Endothelial cell of umbilical vein (primary cell): Measurements from ENCODE around the gene DECR2. TPM values are rescaled to one million over a fixed set of nuclear protein-coding genes. Genes with fewer than 3 reads are reported as not detected.

Source experiments
- BruUV-seq: library from RNA; stranded (reverse); fragments of 400-500 nt; replicated peaks from 2 replicates; lab custom pipeline; 2021; lab: Mats Ljungman, UMichigan
- CTCF ChIA-PET: fragments of 300-600, 350-600 bp; sonication (Branson Sonifier 250); formaldehyde crosslinking; loops from one replicate; lab custom pipeline; 2021; ENCODE audit warnings: antibody characterized with exemption, inconsistent platforms; lab: Charles Lee
- POLR2A ChIA-PET: fragments of 300-600, 350-600 bp; sonication (Branson Sonifier 250); formaldehyde crosslinking; loops from one replicate; lab custom pipeline; 2021; ENCODE audit warnings: antibody characterized with exemption, inconsistent platforms; lab: Charles Lee
- DNase-seq: peaks from one replicate; pipeline ENCODE4 v3.0.0-alpha.2; 2011; ENCODE audit warnings: low read depth, low spot score
- FAIRE-seq: peaks from 2 replicates; lab custom pipeline; 2011; peaks lifted over from hg19 to GRCh38; lab: Jason Lieb, UNC
- H2AFZ ChIP-seq: 2 replicates; pipeline ENCODE4 v1.6.0; 2012; ENCODE audit warnings: low read depth, low read length, control low read depth, inconsistent platforms
- H3K27ac ChIP-seq: 2 replicates; pipeline ENCODE4 v1.5.1; 2011; ENCODE audit warnings: low read depth, mild to moderate bottlenecking, control low read depth, low read length, moderate library complexity; ENCODE audit not compliant: insufficient read depth
- H3K27me3 ChIP-seq, 2 experiments: 2 replicates each; pipeline versions ENCODE4 v1.6.0 to v1.6.1; 2011; ENCODE audit warnings: low read length in 2 of 2, mixed read lengths in 1 of 2; ENCODE audit not compliant: control insufficient read depth in 2 of 2, insufficient read depth in 2 of 2
- H3K36me3 ChIP-seq, 2 experiments: 2 replicates in 1 of 2; 3 replicates in 1 of 2; pipeline ENCODE4 v1.5.1; 2011; ENCODE audit warnings: low read length in 2 of 2, mild to moderate bottlenecking in 1 of 2, moderate library complexity in 1 of 2; ENCODE audit not compliant: control insufficient read depth in 2 of 2, insufficient read depth in 2 of 2; ENCODE audit errors: extremely low read depth in 1 of 2
- H3K4me1 ChIP-seq: 3 replicates; pipeline ENCODE4 v1.5.1; 2011; ENCODE audit warnings: mild to moderate bottlenecking, low read length; ENCODE audit not compliant: control insufficient read depth, insufficient read depth; ENCODE audit errors: extremely low read depth
- H3K4me2 ChIP-seq: 2 replicates; pipeline ENCODE4 v1.6.1; 2011; ENCODE audit warnings: low read length, control low read depth, mixed read lengths; ENCODE audit not compliant: insufficient read depth
- H3K4me3 ChIP-seq, 3 experiments: fragments of 200-600 bp in 1 of 3; sonication (generic), shearing (Covaris generic) in 1 of 3; replicated peaks in 1 of 3; 2 replicates each; pipeline ENCODE4 v1.5.1; 2011 to 2016; ENCODE audit warnings: control low read depth in 3 of 3, low read length in 3 of 3, mild to moderate bottlenecking in 2 of 3, inconsistent platforms in 1 of 3, low read depth in 1 of 3, moderate library complexity in 1 of 3; ENCODE audit not compliant: insufficient read depth in 1 of 3
- H3K79me2 ChIP-seq: 2 replicates; pipeline ENCODE4 v1.6.0; 2012; ENCODE audit warnings: low read length, inconsistent platforms; ENCODE audit not compliant: control insufficient read depth, insufficient read depth
- H3K9ac ChIP-seq: replicated peaks from 2 replicates; pipeline ENCODE3; 2011; ENCODE audit warnings: low read length, control low read depth; ENCODE audit not compliant: insufficient read depth; ENCODE audit errors: extremely low read depth
- H3K9me1 ChIP-seq: replicated peaks from 3 replicates; pipeline ENCODE4 v1.6.0; 2011; ENCODE audit warnings: mild to moderate bottlenecking, low read length; ENCODE audit not compliant: control insufficient read depth, insufficient read depth; ENCODE audit errors: extremely low read depth
- H3K9me3 ChIP-seq: replicated peaks from 2 replicates; pipeline ENCODE4 v1.5.1; 2012; ENCODE audit warnings: low read length, inconsistent platforms; ENCODE audit not compliant: control insufficient read depth, insufficient read depth
- H4K20me1 ChIP-seq: replicated peaks from 2 replicates; pipeline ENCODE3; 2011; ENCODE audit warnings: mild to moderate bottlenecking, low read length; ENCODE audit not compliant: control insufficient read depth, insufficient read depth; ENCODE audit errors: extremely low read depth
- EZH2 ChIP-seq: IDR thresholded peaks from 2 replicates; pipeline ENCODE4 v1.6.1; 2012; ENCODE audit warnings: borderline replicate concordance, low read depth, mild to moderate bottlenecking, moderate library complexity, low read length, inconsistent platforms; ENCODE audit not compliant: severe bottlenecking
- FOS ChIP-seq: IDR thresholded peaks from 2 replicates; pipeline ENCODE4 v1.6.1; 2011; ENCODE audit warnings: mild to moderate bottlenecking, low read length, moderate library complexity, borderline replicate concordance; ENCODE audit not compliant: insufficient read depth
- GATA2 ChIP-seq: IDR thresholded peaks from 2 replicates; pipeline ENCODE4 v1.7.0; 2011; ENCODE audit warnings: low read depth, mild to moderate bottlenecking, moderate library complexity, mixed read lengths, low read length; ENCODE audit not compliant: insufficient read length, insufficient read depth
- JUN ChIP-seq: IDR thresholded peaks from 2 replicates; pipeline ENCODE4 v1.6.1; 2011; ENCODE audit warnings: borderline replicate concordance, low read depth; ENCODE audit not compliant: insufficient read length, insufficient read depth
- MYC ChIP-seq: IDR thresholded peaks from one replicate; pipeline ENCODE4 v1.6.1; 2011; ENCODE audit warnings: mild to moderate bottlenecking, low read depth, low read length
- POLR2A ChIP-seq: IDR thresholded peaks from 2 replicates; pipeline ENCODE4 v1.6.1; 2012; ENCODE audit warnings: low read depth, mild to moderate bottlenecking, control low read depth, low read length
- POLR2AphosphoS5 ChIP-seq: IDR thresholded peaks from 2 replicates; pipeline ENCODE4 v1.6.1; 2012; ENCODE audit warnings: low read depth, mild to moderate bottlenecking, control low read depth, low read length, moderate library complexity; ENCODE audit not compliant: insufficient read depth
- dilution Hi-C: fragments of 300-500 bp; cut with MboI; formaldehyde crosslinking; loops from one replicate; pipeline ENCODE4 v1.15.0; 2019; ENCODE audit warnings: low sequenced_read_pairs; ENCODE audit not compliant: extremely low pct_ligation_motif_present
- intact Hi-C: fragments of 100-400 bp; cut with micrococcal nuclease; formaldehyde crosslinking; loops from one replicate; pipeline ENCODE4 v1.10.0; 2022
- polyA plus RNA-seq, 4 experiments: library from polyadenylated mRNA; depleted of rRNA in 3 of 4; stranded (reverse) in 3 of 4; unstranded in 1 of 4; fragments of >200 nt; gene quantifications; 2 replicates each; pipeline versions ENCODE4 v1.2.1 to v1.2.3, GENCODE V29; 2011 to 2012; ENCODE audit warnings: missing spikeins in 1 of 4
- total RNA-seq: library from RNA; stranded (reverse); gene quantifications from 2 replicates; pipeline ENCODE4 v1.2.3, GENCODE V29; 2021
- TF ChIP-seq, protein P1 (sequence below): IDR thresholded peaks from 2 replicates; pipeline ENCODE4 v1.6.1; 2011; ENCODE audit not compliant: insufficient read depth, insufficient read length
- TF ChIP-seq, protein P2 (sequence below), 2 donors: IDR thresholded peaks; 1 replicate in 1 of 2; 2 replicates in 1 of 2; pipeline ENCODE4 v1.5.1; 2011; ENCODE audit warnings: low read length in 2 of 2, mild to moderate bottlenecking in 2 of 2, moderate library complexity in 2 of 2, control low read depth in 1 of 2, inconsistent platforms in 1 of 2, low read depth in 1 of 2; ENCODE audit not compliant: insufficient read depth in 1 of 2; ENCODE audit errors: extremely low read depth in 1 of 2

Gene DECR2
- total and polyA plus RNA-seq, 2 donors (not counting 3 experiments of a cell fraction or from before 2014, with no cell fraction given), result 28.3 to 46.5 TPM

DNA sequence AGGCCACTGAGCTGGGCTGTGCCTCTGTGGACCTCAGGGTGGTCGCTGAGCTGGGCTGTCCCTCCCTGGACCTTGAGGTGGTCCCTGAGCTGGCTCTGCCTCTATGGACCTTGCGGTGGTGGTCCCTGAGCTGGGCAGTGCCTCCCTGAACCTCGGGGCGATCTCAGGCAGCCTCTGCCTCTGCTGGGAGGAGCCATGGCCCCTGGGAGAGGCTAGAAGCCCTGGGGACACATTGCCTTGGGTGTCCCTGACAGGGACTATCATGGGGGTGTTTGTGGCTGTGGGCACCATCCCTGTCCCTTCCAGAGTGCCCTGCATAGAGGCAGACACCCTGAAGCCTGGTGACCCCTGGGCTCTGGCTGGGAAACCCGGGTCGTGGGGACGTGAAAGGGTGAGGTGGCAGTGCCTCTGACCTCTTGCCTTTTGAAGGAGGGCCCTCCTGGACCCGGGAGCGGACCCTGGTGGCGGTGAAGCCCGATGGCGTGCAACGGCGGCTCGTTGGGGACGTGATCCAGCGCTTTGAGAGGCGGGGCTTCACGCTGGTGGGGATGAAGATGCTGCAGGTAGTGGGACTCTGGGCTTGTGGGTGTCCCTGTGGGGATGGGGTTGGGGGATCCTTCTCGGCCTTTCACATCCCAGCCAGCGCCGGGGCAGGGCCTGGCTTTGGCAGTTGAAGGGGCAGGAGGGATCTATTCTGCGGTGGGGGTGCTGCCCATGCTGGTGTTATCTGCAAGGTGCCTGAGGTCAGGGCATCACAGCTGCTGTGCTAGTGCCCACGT lies 2.9 kb upstream of the DECR2 start:
- no peaks in the 10 kb centered on the region for H4K20me1 ChIP-seq
- peaks cover 5% of the 10 kb centered on the region for H3K79me2 ChIP-seq
- dilution Hi-C loops (no loop called here), intact Hi-C loops (no loop called here)
- no peak overlapping the region for H3K27ac ChIP-seq
- FAIRE-seq, result no peak
- no peak overlapping the region for H3K4me3 ChIP-seq
- peaks cover 13% of the 10 kb centered on the region for H3K4me1 ChIP-seq
- TF ChIP-seq POLR2A, result no peak
- no peak for TF ChIP-seq POLR2AphosphoS5
- TF ChIP-seq, protein P1, sequence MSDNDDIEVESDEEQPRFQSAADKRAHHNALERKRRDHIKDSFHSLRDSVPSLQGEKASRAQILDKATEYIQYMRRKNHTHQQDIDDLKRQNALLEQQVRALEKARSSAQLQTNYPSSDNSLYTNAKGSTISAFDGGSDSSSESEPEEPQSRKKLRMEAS, result no peak
- TF ChIP-seq, protein P2, sequence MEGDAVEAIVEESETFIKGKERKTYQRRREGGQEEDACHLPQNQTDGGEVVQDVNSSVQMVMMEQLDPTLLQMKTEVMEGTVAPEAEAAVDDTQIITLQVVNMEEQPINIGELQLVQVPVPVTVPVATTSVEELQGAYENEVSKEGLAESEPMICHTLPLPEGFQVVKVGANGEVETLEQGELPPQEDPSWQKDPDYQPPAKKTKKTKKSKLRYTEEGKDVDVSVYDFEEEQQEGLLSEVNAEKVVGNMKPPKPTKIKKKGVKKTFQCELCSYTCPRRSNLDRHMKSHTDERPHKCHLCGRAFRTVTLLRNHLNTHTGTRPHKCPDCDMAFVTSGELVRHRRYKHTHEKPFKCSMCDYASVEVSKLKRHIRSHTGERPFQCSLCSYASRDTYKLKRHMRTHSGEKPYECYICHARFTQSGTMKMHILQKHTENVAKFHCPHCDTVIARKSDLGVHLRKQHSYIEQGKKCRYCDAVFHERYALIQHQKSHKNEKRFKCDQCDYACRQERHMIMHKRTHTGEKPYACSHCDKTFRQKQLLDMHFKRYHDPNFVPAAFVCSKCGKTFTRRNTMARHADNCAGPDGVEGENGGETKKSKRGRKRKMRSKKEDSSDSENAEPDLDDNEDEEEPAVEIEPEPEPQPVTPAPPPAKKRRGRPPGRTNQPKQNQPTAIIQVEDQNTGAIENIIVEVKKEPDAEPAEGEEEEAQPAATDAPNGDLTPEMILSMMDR (IDR thresholded peaks at IDR 0.05; ENCODE audit: extremely low read depth in 1 of 2, insufficient read depth in 1 of 2, low read depth in 1 of 2, low read length in 2 of 2), result no peak
- no peak for TF ChIP-seq JUN
- TF ChIP-seq MYC, result no peak
- TF ChIP-seq EZH2, result no peak
- no peak for TF ChIP-seq FOS
- TF ChIP-seq GATA2, result no peak
- no peak for DNase-seq
- ChIA-PET CTCF (interaction anchor here (0.8 to 1.3 kb wide), 2 partner anchors 17 to 34 kb away, joined by 3 to 8 read pairs; partner anchors contain the start of gene PGAP6), POLR2A (interaction anchor here (0.8 kb wide), 1 partner anchor 16 kb away, joined by 10 read pairs; no protein-coding TSS in a partner anchor)
- no peak overlapping the region for H2AFZ ChIP-seq
- no peaks in the 10 kb centered on the region for H3K9me3 ChIP-seq
- no peaks in the 10 kb centered on the region for H3K9me1 ChIP-seq
- H3K36me3 ChIP-seq, result peaks cover 0 to 7% of the 10 kb centered on the region in 2 experiments
- no peak overlapping the region for H3K4me2 ChIP-seq
- no TSS peak for BruUV-seq
- H3K27me3 ChIP-seq, result no peaks in the 10 kb centered on the region
- H3K9ac ChIP-seq, result no peak overlapping the region
